ENCODE measurements around the gene SFXN5. TPM values are rescaled to one million over a fixed set of nuclear protein-coding genes. Genes with fewer than 3 reads are reported as not detected.

Gene SFXN5
- total and polyA plus RNA-seq, 11 donors, result 6.0 to 12.5 (median 8.7) TPM

DNA sequence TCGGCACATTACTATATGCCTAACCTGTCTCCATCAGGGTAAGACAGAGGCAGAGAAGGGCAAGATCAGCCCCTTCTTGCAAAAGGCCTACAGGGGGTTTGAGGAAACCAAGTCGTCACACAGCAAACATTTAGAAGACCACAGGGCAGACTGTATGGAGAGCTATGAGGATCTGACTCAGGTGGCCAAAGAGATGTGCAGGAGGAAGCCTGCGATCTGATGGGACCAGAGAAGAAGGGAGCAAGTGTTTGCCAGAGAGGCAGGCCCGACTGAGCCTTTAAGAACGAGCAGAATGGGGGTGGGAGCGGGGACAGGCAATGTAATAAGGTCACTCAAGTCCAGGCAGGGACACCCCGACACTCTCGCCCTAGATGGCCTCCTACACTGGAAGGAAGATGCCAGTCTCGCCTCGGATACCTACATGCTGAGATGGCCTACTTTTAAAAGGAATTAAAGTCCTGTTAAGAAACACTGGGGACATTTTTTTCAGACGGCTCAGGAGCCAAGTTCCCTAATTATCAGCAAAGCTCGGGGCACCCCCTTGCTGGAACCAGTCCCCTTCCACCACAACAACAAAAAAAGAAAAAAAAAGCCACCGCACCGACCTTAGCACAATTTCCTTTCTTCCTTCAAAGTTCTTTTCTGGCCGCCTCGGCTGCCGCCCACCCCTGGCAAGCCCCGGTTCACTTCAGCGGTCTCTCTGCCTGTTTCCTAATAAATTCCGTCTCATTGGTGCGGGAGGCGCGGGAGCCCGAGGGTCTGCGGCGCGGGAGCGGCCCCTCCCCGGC lies 1.5 kb downstream of the SFXN5 start:
- ATAC-seq, result no peak
- no peak for DNase-seq
- 10 to 15% (median 11%) methylated on average over 28 to 29 of the region's 29 CpGs for WGBS, 4 donors

GRCh38 chr2:73069041-73069854 lies 2.3 kb downstream of the SFXN5 start:
- intact Hi-C loops (cut with DNase I), result loop anchor here in 2 of 10 donors (2.0 to 10.0 kb wide), 3 partner anchors 76 to 316 kb away; partner anchors contain the start of gene ALMS1 (in 1 of the 2)
- DNase-seq (no peak), ATAC-seq (no peak)
- H3K4me1 ChIP-seq, result peaks cover 0 to 43% (median 24%) of the 10 kb centered on the region in 12 donors
- TF ChIP-seq POLR2A (IDR thresholded peaks at IDR 0.05) (no peak), CTCF (IDR thresholded peaks at IDR 0.05) (no peak)
- peak overlapping the region in 3 of 12 donors; percentile 91 to 98 (median 96) for H3K27ac ChIP-seq
- WGBS, 4 donors, result 56 to 69% (median 60%) methylated on average over 7 of the region's 7 CpGs
- peaks cover 0 to 3% (median 0%) of the 10 kb centered on the region in 9 donors for H3K36me3 ChIP-seq
- H3K27me3 ChIP-seq, result no peaks in the 10 kb centered on the region
- peak overlapping the region in 10 of 12 donors; percentile 66 to 99 (median 87) for H3K4me3 ChIP-seq
- no peaks in the 10 kb centered on the region for H3K9me3 ChIP-seq

More for the DNA sequence above, 1.5 kb downstream of the SFXN5 start:
- Histone ChIP-seq H3K36me3 (peaks cover 0 to 8% (median 0%) of the 10 kb centered on the region in 9 donors), H3K4me3 (peak overlapping the region; percentile 57 to 99 (median 87)), H3K9me3 (no peaks in the 10 kb centered on the region), H3K27ac (peak overlapping the region; percentile 74 to 98 (median 93)), H3K4me1 (peaks cover 0 to 37% (median 21%) of the 10 kb centered on the region in 12 donors), H3K27me3 (no peaks in the 10 kb centered on the region)
- intact Hi-C loops (cut with DNase I), result loop anchor here in 6 of 10 donors (2.0 to 10.0 kb wide), 8 partner anchors 42 to 315 kb away; partner anchors contain the start of genes ALMS1 (in 1 of the 6), PRADC1 (in 1 of the 6) and RAB11FIP5 (in 1 of the 6)
- TF ChIP-seq POLR2A (IDR thresholded peaks at IDR 0.05) (no peak), CTCF (IDR thresholded peaks at IDR 0.05) (no peak)

DNA sequence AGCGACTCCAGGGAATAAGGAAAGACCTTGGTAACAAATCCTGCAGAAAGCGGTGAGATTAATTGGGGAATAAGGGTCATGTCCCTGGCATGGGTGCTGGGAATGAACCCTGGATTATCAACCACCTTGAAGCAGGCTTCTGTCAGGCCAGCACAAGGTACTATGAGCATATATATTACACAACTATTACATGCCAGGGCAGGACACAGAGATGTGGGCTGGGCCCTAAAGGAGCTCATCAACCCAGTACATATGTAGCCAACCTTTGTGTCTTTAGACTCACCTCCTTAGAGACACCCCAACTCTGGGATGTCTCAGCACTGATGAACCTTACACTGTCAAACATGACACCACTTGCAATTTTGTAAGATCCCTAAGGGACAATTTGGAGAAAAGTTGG lies 3.4 kb downstream of the SFXN5 start:
- peaks cover 0 to 52% (median 32%) of the 10 kb centered on the region in 12 donors for H3K4me1 ChIP-seq
- H3K27me3 ChIP-seq, result no peaks in the 10 kb centered on the region
- no peak for TF ChIP-seq POLR2A (IDR thresholded peaks at IDR 0.05)
- no peak for TF ChIP-seq CTCF (IDR thresholded peaks at IDR 0.05)
- H3K4me3 ChIP-seq, result no peak overlapping the region
- 89 to 98% (median 96%) methylated on average over 2 of the region's 2 CpGs for WGBS, 4 donors
- no peaks in the 10 kb centered on the region for H3K9me3 ChIP-seq
- DNase-seq (no peak), ATAC-seq (no peak)
- H3K27ac ChIP-seq, result no peak overlapping the region
- peaks cover 0 to 3% (median 0%) of the 10 kb centered on the region in 9 donors for H3K36me3 ChIP-seq
- intact Hi-C loops (cut with DNase I), result loop anchor here in 2 of 10 donors (2.0 to 10.0 kb wide), 3 partner anchors 75 to 317 kb away; partner anchors contain the start of gene ALMS1 (in 1 of the 2)

All from heart left ventricle (tissue), 16 donors.